Measurements from ENCODE around the gene GP9. TPM values are rescaled to one million over a fixed set of nuclear protein-coding genes. Genes with fewer than 3 reads are reported as not detected.
A peak's percentile ranks its signal among the peaks of the same experiment; 100 is the strongest.

GP9 gene
- total RNA-seq, 1 donor from 2014 or later: 1.5 TPM

GRCh38 chr3:129046732-129047552 is 13.6 kb upstream of the GP9 start:
- no peak overlapping the region for H3K27ac Mint-ChIP-seq (ENCODE audit: unreplicated experiment)
- no peak for DNase-seq (ENCODE audit: low spot score)
- peaks cover 6% of the 10 kb centered on the region for H3K4me1 Mint-ChIP-seq (ENCODE audit: unreplicated experiment)
- peaks cover 9% of the 10 kb centered on the region for H3K9me3 Mint-ChIP-seq (ENCODE audit: unreplicated experiment)
- H3K27me3 Mint-ChIP-seq (ENCODE audit: unreplicated experiment): peaks cover 11% of the 10 kb centered on the region
- TF ChIP-seq CTCF (IDR thresholded peaks at IDR 0.05; ENCODE audit: unreplicated experiment): no peak
- H3K4me3 Mint-ChIP-seq (ENCODE audit: unreplicated experiment): no peak overlapping the region
- peaks cover 13% of the 10 kb centered on the region for H3K36me3 Mint-ChIP-seq (ENCODE audit: low read depth, unreplicated experiment)

GRCh38 chr3:129047553-129047839 is 13.1 kb upstream of the GP9 start:
- no peak for TF ChIP-seq CTCF (IDR thresholded peaks at IDR 0.05; ENCODE audit: unreplicated experiment)
- Mint-ChIP-seq H3K9me3 (ENCODE audit: unreplicated experiment) (peaks cover 5% of the 10 kb centered on the region), H3K4me3 (ENCODE audit: unreplicated experiment) (no peak overlapping the region), H3K27me3 (ENCODE audit: unreplicated experiment) (peaks cover 11% of the 10 kb centered on the region), H3K27ac (ENCODE audit: unreplicated experiment) (no peak overlapping the region), H3K4me1 (ENCODE audit: unreplicated experiment) (peaks cover 6% of the 10 kb centered on the region), H3K36me3 (ENCODE audit: low read depth, unreplicated experiment) (peaks cover 13% of the 10 kb centered on the region)
- no peak for DNase-seq (ENCODE audit: low spot score)

- no peak for DNase-seq (ENCODE audit: low spot score)
These were observed 9.9 kb upstream of the GP9 start for GRCh38 chr3:129050556-129051295.

GRCh38 chr3:129051871-129052340 is 8.7 kb upstream of the GP9 start:
- DNase-seq (ENCODE audit: low spot score): no peak
- Mint-ChIP-seq H3K36me3 (ENCODE audit: low read depth, unreplicated experiment) (peaks cover 6% of the 10 kb centered on the region), H3K4me3 (ENCODE audit: unreplicated experiment) (no peak overlapping the region), H3K4me1 (ENCODE audit: unreplicated experiment) (peaks cover 31% of the 10 kb centered on the region), H3K27me3 (ENCODE audit: unreplicated experiment) (peaks cover 10% of the 10 kb centered on the region), H3K27ac (ENCODE audit: unreplicated experiment) (no peak overlapping the region), H3K9me3 (ENCODE audit: unreplicated experiment) (peaks cover 5% of the 10 kb centered on the region)
- TF ChIP-seq CTCF (IDR thresholded peaks at IDR 0.05; ENCODE audit: unreplicated experiment): no peak

More at GRCh38 chr3:129050556-129051295, 9.9 kb upstream of the GP9 start:
- TF ChIP-seq CTCF (IDR thresholded peaks at IDR 0.05; ENCODE audit: unreplicated experiment): no peak
- peaks cover 10% of the 10 kb centered on the region for H3K27me3 Mint-ChIP-seq (ENCODE audit: unreplicated experiment)
- peaks cover 24% of the 10 kb centered on the region for H3K4me1 Mint-ChIP-seq (ENCODE audit: unreplicated experiment)
- H3K4me3 Mint-ChIP-seq (ENCODE audit: unreplicated experiment): no peak overlapping the region
- peaks cover 6% of the 10 kb centered on the region for H3K36me3 Mint-ChIP-seq (ENCODE audit: low read depth, unreplicated experiment)
- no peak overlapping the region for H3K27ac Mint-ChIP-seq (ENCODE audit: unreplicated experiment)
- H3K9me3 Mint-ChIP-seq (ENCODE audit: unreplicated experiment): peaks cover 5% of the 10 kb centered on the region

GRCh38 chr3:129052675-129053074 is 7.9 kb upstream of the GP9 start:
- no peak for DNase-seq (ENCODE audit: low spot score)
- TF ChIP-seq CTCF (IDR thresholded peaks at IDR 0.05; ENCODE audit: unreplicated experiment): no peak
- Mint-ChIP-seq H3K4me1 (ENCODE audit: unreplicated experiment) (peaks cover 36% of the 10 kb centered on the region), H3K36me3 (ENCODE audit: low read depth, unreplicated experiment) (peaks cover 11% of the 10 kb centered on the region), H3K27me3 (ENCODE audit: unreplicated experiment) (peaks cover 10% of the 10 kb centered on the region), H3K27ac (ENCODE audit: unreplicated experiment) (peak overlapping the region; percentile 13), H3K4me3 (ENCODE audit: unreplicated experiment) (no peak overlapping the region), H3K9me3 (ENCODE audit: unreplicated experiment) (peaks cover 5% of the 10 kb centered on the region)
